Activated gamma-delta T cell treated with Interleukin-2 at 50 U/mL for 16 hours (primary cell): ENCODE results near the gene NBPF9.
"Not testable (repeated sequence)": the region's sequence is repeated elsewhere in the genome, so short reads cannot be mapped to it uniquely, and the experiment has no call there.

ENCODE experiments used
- DNase-seq: peaks from one replicate; pipeline ENCODE4 v3.0.0-alpha.2; 2020

NBPF9 gene

DNA sequence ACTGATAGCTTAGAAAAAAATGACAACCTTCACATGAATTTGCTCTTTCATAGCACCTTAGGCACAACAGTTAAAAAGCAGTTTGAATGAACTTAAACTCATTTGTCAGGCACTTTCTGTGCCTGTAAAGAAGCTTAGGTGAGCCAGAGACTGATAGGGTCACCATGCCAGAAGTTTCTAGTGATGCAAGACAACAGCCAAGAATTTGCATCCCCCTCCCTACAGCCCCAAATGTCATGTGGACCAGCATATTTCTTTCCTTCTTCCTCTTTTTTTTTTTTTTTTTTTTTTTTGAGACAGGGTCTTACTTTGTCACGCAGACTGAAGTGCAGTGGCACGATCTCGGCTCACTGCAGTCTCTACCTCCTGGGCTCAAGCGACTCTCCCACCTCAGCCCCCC lies 89.8 kb downstream of the NBPF9 start:
- DNase-seq, result not testable (repeated sequence)

DNA sequence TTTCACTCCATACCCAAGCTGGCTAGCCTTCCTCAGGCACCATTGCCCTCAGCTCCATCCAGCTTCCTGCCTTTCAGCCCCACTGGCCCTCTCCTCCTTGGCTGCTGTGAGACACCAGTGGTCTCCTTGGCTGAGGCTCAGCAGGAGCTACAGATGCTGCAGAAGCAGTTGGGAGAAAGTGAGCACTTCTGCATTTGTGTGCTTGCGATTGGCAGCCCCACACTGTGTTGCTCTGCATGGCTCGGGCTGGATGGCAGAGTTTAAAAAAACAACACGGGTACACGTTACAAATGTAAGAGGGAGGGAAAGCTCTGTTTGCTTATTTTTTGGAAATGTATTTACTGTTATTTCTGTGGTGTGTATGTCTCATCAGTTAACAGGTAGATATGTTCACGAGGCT lies 90.8 kb downstream of the NBPF9 start:
- DNase-seq, result not testable (repeated sequence)

GRCh38 chr1:149009761-149010160 lies 93.6 kb downstream of the NBPF9 start:
- not testable (repeated sequence) for DNase-seq

- DNase-seq, result not testable (repeated sequence)
These were observed 94.6 kb downstream of the NBPF9 start for GRCh38 chr1:149008769-149009168.

- DNase-seq, result not testable (repeated sequence)
These were observed 95.0 kb downstream of the NBPF9 start for GRCh38 chr1:149008326-149008725.
